HG03103 (cell line): Measurements from ENCODE around the gene USP35.

Experiments used
- ATAC-seq: cut with Tn5 transposase; IDR thresholded peaks from one replicate; pipeline ENCODE4 v1.9.1; 2021; ENCODE audit warnings: low read depth; ENCODE audit not compliant: unreplicated experiment

The USP35 gene

DNA sequence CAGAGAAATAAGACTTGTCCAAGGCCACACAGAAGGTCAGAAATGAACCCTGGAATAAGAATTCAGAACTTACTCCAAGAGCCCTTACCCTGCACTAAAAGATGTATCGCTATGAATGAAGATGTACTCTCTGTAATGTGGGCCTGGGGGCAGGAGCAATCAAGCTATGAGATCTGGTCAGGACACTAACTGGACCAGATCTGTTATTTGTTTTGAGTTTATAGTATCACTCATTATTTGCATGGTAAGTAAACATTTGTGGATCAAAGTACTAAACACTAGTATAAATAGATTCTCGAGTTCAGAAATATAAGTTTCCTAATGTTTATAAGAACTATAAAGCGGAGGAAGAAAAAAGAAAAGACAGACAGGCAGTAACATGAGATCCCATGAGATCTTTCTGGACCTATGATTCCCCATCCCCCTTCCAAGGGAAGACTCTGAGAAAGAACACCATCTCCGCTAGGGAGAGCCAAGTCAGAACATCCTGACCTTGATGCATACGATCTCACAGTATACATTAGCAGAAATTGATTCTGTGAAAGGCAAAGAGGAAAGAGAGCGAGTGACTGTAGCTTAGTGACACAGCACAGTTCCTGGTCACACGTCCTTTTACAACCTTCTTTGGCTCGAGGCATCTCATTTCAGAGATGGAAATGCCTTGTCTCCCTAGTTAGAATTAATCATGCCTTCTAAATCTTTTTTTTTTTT, 71.2 kb downstream of the USP35 start:
- no peak for ATAC-seq

DNA sequence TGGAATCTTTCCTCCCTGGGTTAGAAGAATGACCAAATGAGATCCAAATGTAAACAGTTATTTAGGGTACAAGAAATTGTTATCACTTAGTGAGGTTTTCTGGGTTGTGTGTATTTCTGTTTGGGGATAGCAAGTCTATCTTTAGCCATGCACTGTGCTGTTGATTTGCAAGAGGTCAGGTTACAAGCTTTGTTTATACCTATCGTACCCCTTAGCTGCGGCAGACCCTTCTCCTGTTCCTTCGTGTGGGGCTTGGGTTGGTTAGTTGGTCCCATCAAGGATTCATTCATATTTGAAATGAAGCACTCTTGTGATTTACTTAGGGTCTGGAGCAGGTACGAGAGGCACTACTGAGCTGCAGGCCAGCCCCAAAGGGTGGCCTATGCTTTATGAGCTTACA, 72.6 kb downstream of the USP35 start:
- ATAC-seq = no peak

DNA sequence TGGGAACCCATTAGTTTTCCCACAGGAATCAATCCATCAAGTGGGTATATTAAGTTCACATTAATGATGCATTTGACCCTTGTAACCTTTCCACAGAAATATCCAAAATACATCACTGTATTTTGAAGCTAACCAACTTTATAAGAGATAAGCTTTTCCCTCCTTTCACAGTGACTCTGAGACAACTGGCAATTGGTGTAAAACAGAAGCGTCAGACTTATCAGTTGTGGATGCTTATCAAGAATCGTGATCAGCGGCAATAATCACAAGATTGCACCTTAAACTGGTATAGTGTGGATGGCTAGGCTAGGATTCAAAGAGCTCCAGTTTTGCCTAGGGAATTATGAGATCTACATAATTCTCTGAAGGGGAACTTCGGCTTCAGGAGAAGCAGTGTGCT, 73.1 kb downstream of the USP35 start:
- no peak for ATAC-seq

DNA sequence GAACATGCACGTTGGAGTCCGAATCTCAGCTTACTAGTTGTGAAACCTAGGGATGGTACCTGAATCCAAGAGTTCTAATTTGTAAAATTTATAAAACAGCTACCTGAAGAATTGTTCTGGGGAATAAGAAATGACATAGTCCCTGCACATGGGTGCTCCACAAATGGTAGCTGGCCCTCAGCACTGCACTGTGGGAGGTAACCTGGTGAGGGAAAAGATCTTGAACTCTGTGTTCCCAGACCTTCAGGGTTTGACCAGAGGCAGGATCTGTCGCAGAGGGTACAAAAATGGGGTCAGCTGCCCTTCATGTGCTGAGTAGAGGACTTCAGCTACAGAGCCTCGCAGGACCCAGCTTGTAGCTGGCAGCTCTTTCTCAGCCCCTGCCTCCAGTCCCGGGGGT, 73.5 kb downstream of the USP35 start:
- ATAC-seq = no peak

DNA sequence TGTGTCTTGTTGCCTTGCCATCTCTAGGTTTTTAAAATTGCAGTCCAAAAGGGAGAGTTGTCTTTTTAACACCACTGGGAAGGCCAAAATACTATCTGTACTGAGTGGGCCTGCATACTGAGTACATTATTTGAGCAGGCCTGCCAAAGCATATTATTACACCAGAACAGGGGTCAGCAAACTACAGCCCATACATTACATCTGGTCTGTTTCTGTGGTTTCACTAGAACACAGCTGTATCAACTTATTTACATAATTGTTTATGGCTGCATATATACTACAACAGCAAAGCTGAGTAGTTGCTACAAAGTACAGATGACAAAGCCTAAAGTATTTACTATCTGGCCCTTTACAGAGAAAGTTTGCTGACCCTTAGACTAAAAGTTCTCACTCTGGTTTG, 74.0 kb downstream of the USP35 start:
- no peak for ATAC-seq
